SK-N-SH (cell line): ENCODE measurements around the gene UBE2D4. TPM values are rescaled to one million over a fixed set of nuclear protein-coding genes. Genes with fewer than 3 reads are reported as not detected.

Experiments
- CTCF ChIA-PET: fragments of 300-600, 350-600 bp; formaldehyde crosslinking; extraction: SDS; loops from one replicate; lab custom pipeline; 2021; lab: Yijun Ruan, JAX
- POLR2A ChIA-PET: fragments of 350-600 bp; sonication (Branson Sonifier 250); formaldehyde crosslinking; extraction: SDS; loops from one replicate; lab custom pipeline; 2020; ENCODE audit warnings: antibody characterized with exemption, inconsistent platforms; lab: Yijun Ruan, JAX
- DNase-seq: peaks from one replicate; pipeline ENCODE4 v3.0.0; 2012
- H2AFZ ChIP-seq: fragments of 200-600 bp; sonication (generic); 2 replicates; pipeline ENCODE4 v1.8.1; 2016; ENCODE audit warnings: antibody characterized with exemption, mild to moderate bottlenecking, low read depth
- H3F3A ChIP-seq: fragments of 200-600 bp; sonication (generic); replicated peaks from 2 replicates; pipeline ENCODE3; 2016; ENCODE audit warnings: antibody characterized with exemption, mild to moderate bottlenecking; ENCODE audit not compliant: insufficient read depth
- H3K27ac ChIP-seq, 2 experiments: fragments of 200-500 bp in 1 of 2; fragments of 200-600 bp in 1 of 2; sonication (Bioruptor generic) in 1 of 2; sonication (generic), shearing (Covaris generic) in 1 of 2; 2 replicates each; pipeline versions ENCODE4 v1.5.1 to v1.6.1; 2014 to 2016; ENCODE audit warnings: low read depth in 2 of 2, inconsistent platforms in 1 of 2, low read length in 1 of 2, mild to moderate bottlenecking in 1 of 2, mixed read lengths in 1 of 2
- H3K27me3 ChIP-seq: fragments of 200-600 bp; sonication (generic), shearing (Covaris generic); 2 replicates; pipeline ENCODE4 v1.6.1; 2016; ENCODE audit warnings: mixed run types; ENCODE audit not compliant: insufficient read depth
- H3K36me3 ChIP-seq, 2 experiments: fragments of 200-500 bp in 1 of 2; fragments of 200-600 bp in 1 of 2; sonication (Bioruptor generic) in 1 of 2; sonication (generic) in 1 of 2; replicated peaks in 1 of 2; 2 replicates each; pipeline versions ENCODE3 to v1.5.1; 2014 to 2016; ENCODE audit warnings: low read length in 1 of 2, mild to moderate bottlenecking in 1 of 2; ENCODE audit not compliant: insufficient read depth in 2 of 2, control insufficient read depth in 1 of 2
- H3K4me1 ChIP-seq, 2 experiments: fragments of 200-500 bp in 1 of 2; fragments of 200-600 bp in 1 of 2; sonication (Bioruptor generic) in 1 of 2; sonication (generic), shearing (Covaris generic) in 1 of 2; 2 replicates each; pipeline versions ENCODE4 v1.5.1 to v1.6.1; 2014 to 2016; ENCODE audit warnings: low read depth in 1 of 2, low read length in 1 of 2, mixed run types in 1 of 2; ENCODE audit not compliant: insufficient read depth in 2 of 2, control insufficient read depth in 1 of 2
- H3K4me2 ChIP-seq: fragments of 200-600 bp; sonication (generic), shearing (Covaris generic); 2 replicates; pipeline ENCODE4 v1.6.1; 2017; ENCODE audit warnings: mixed run types
- H3K4me3 ChIP-seq, 2 experiments: fragments of 200-500 bp in 1 of 2; fragments of 200-600 bp in 1 of 2; sonication (Bioruptor generic) in 1 of 2; sonication (generic), shearing (Covaris generic) in 1 of 2; 2 replicates each; pipeline versions ENCODE4 v1.5.1 to v1.8.1; 2014 to 2016; ENCODE audit warnings: low read depth in 2 of 2, inconsistent platforms in 1 of 2, low read length in 1 of 2, mild to moderate bottlenecking in 1 of 2, mixed read lengths in 1 of 2, moderate library complexity in 1 of 2
- H3K79me2 ChIP-seq: fragments of 200-600 bp; sonication (generic); 2 replicates; pipeline ENCODE4 v1.8.1; 2017; ENCODE audit warnings: mild to moderate bottlenecking; ENCODE audit not compliant: insufficient read depth
- H3K9ac ChIP-seq: fragments of 200-600 bp; sonication (generic); 2 replicates; pipeline ENCODE4 v1.6.1; 2017; ENCODE audit warnings: mixed run types
- H3K9me2 ChIP-seq: fragments of 200-600 bp; sonication (generic); 2 replicates; pipeline ENCODE4 v1.6.1; 2017; ENCODE audit warnings: mixed run types
- H3K9me3 ChIP-seq: fragments of 200-600 bp; sonication (generic); 2 replicates; pipeline ENCODE4 v1.6.1; 2017; ENCODE audit warnings: mixed run types, mild to moderate bottlenecking, moderate library complexity
- H4K20me1 ChIP-seq: fragments of 200-600 bp; sonication (generic); 2 replicates; pipeline ENCODE4 v1.6.1; 2017; ENCODE audit warnings: mild to moderate bottlenecking, mixed run types; ENCODE audit not compliant: insufficient read depth
- CTCF ChIP-seq: fragments of 200-600 bp; sonication (generic); IDR thresholded peaks from 2 replicates; pipeline ENCODE4 v1.6.1; 2017; ENCODE audit warnings: antibody characterized with exemption, mild to moderate bottlenecking, moderate library complexity
- ELF1 ChIP-seq: IDR thresholded peaks from 2 replicates; pipeline ENCODE4 v1.4.0; 2012
- FOSL2 ChIP-seq: IDR thresholded peaks from 2 replicates; pipeline ENCODE4 v1.4.0; 2012; ENCODE audit warnings: low read depth, mild to moderate bottlenecking, moderate library complexity, borderline replicate concordance
- FOXJ3 ChIP-seq: sonication (generic); formaldehyde crosslinking; IDR thresholded peaks from 2 replicates; pipeline ENCODE4 v1.5.1; 2020; ENCODE audit warnings: mild to moderate bottlenecking, missing genetic modification reagents
- GABPA ChIP-seq: IDR thresholded peaks from 2 replicates; pipeline ENCODE4 v1.4.0; 2012; ENCODE audit warnings: low read depth, mild to moderate bottlenecking
- GATA2 ChIP-seq: sonication (generic); formaldehyde crosslinking; IDR thresholded peaks from 2 replicates; pipeline ENCODE4 v1.5.0; 2020; ENCODE audit warnings: mild to moderate bottlenecking, missing genetic modification reagents
- IRF3 ChIP-seq: fragments of 150-350 bp; IDR thresholded peaks from 2 replicates; pipeline ENCODE4 v1.6.1; 2016; ENCODE audit warnings: mild to moderate bottlenecking, low read depth, low read length
- MXI1 ChIP-seq: IDR thresholded peaks from 2 replicates; pipeline ENCODE4 v1.6.1; 2012; ENCODE audit warnings: mild to moderate bottlenecking, low read depth, low read length, improper control_type of control experiment
- NFIC ChIP-seq: IDR thresholded peaks from 2 replicates; pipeline ENCODE4 v1.4.0; 2012; ENCODE audit warnings: borderline replicate concordance
- PBX3 ChIP-seq: IDR thresholded peaks from 2 replicates; pipeline ENCODE4; 2012
- RAD21 ChIP-seq: IDR thresholded peaks from 2 replicates; pipeline ENCODE4 v1.6.1; 2012; ENCODE audit warnings: mild to moderate bottlenecking, low read length
- RFX5 ChIP-seq: IDR thresholded peaks from 2 replicates; pipeline ENCODE4 v1.6.1; 2012; ENCODE audit warnings: mild to moderate bottlenecking, improper control_type of control experiment, low read length
- RXRA ChIP-seq: IDR thresholded peaks from 2 replicates; pipeline ENCODE4 v1.4.0; 2012; ENCODE audit warnings: low read depth, mild to moderate bottlenecking, borderline replicate concordance
- SIN3A ChIP-seq: IDR thresholded peaks from 2 replicates; pipeline ENCODE4 v1.6.1; 2012; ENCODE audit warnings: low read depth, mild to moderate bottlenecking, low read length, moderate library complexity, borderline replicate concordance
- SMC3 ChIP-seq: IDR thresholded peaks from 2 replicates; pipeline ENCODE4 v1.6.1; 2012; ENCODE audit warnings: low read depth, low read length, improper control_type of control experiment
- TCF12 ChIP-seq: IDR thresholded peaks from 2 replicates; pipeline ENCODE4 v1.4.0; 2012
- TEAD4 ChIP-seq: IDR thresholded peaks from 2 replicates; pipeline ENCODE4 v1.4.0; 2012; ENCODE audit warnings: mild to moderate bottlenecking, borderline replicate concordance; ENCODE audit not compliant: insufficient read depth
- USF1 ChIP-seq: IDR thresholded peaks from 2 replicates; pipeline ENCODE4 v1.4.0; 2012; ENCODE audit warnings: low read depth, borderline replicate concordance
- YY1 ChIP-seq: IDR thresholded peaks from 2 replicates; pipeline ENCODE4 v1.4.0; 2012; ENCODE audit warnings: low read depth, mild to moderate bottlenecking
- ZBTB33 ChIP-seq: IDR thresholded peaks from 2 replicates; pipeline ENCODE4 v1.4.0; 2012; ENCODE audit warnings: low read depth, borderline replicate concordance
- WGBS: methylation state at CpG from one replicate; pipeline ENCODE4 v1.1.6; 2017; ENCODE audit warnings: low lambda C conversion rate; 5-methylcytosine and 5-hydroxymethylcytosine counted together
- polyA plus RNA-seq, 3 experiments: library from polyadenylated mRNA; depleted of rRNA; stranded (reverse); fragments of >200 nt; gene quantifications; 2 replicates each; pipeline ENCODE4 v1.2.3, GENCODE V29; 2012

The UBE2D4 gene
- polyA plus RNA-seq, 1 of the 3 experiments (the other 2 are of a cell fraction), result 22.8 TPM

GRCh38 chr7:43877968-43878864 is 48.0 kb upstream of the UBE2D4 start:
- Histone ChIP-seq H2AFZ (no peak overlapping the region), H3K36me3 (peaks cover 33 to 65% of the 10 kb centered on the region in 2 experiments), H3K9me3 (no peaks in the 10 kb centered on the region), H3K27me3 (no peaks in the 10 kb centered on the region), H3K27ac (peak overlapping the region; percentile 5 to 45; a peak in 1 of 4 replicates), H3K79me2 (peaks cover 6% of the 10 kb centered on the region; the same call in 1 of the 2 replicates), H3K4me1 (peaks cover 0 to 9% of the 10 kb centered on the region in 2 experiments; a peak in 3 of 4 replicates), H3K9me2 (no peaks in the 10 kb centered on the region), H3K9ac (no peak overlapping the region), H3K4me3 (no peak overlapping the region), H3K4me2 (peak overlapping the region; percentile 18), H4K20me1 (no peaks in the 10 kb centered on the region), H3F3A (peaks cover 3% of the 10 kb centered on the region)
- WGBS, result 96% methylated on average over 38 of the region's 38 CpGs
- POLR2A ChIA-PET, result no interaction called here
- CTCF ChIA-PET, result interaction anchor here (0.7 to 1.9 kb wide), 3 partner anchors 12 to 77 kb away, joined by 3 to 6 read pairs (median 3); no protein-coding TSS in a partner anchor
- DNase-seq, result no peak
- no peak for TF ChIP-seq USF1
- no peak for TF ChIP-seq FOXJ3
- TF ChIP-seq ZBTB33, result no peak
- TF ChIP-seq TEAD4, result no peak
- no peak for TF ChIP-seq FOSL2
- no peak for TF ChIP-seq CTCF
- no peak for TF ChIP-seq SMC3

GRCh38 chr7:43878867-43879266 is 47.4 kb upstream of the UBE2D4 start:
- H4K20me1 ChIP-seq, result no peaks in the 10 kb centered on the region
- H3K79me2 ChIP-seq, result peaks cover 6% of the 10 kb centered on the region; the same call in 1 of the 2 replicates
- peaks cover 3% of the 10 kb centered on the region for H3F3A ChIP-seq
- 86% methylated on average over 5 of the region's 5 CpGs for WGBS
- no peak overlapping the region for H2AFZ ChIP-seq
- no peaks in the 10 kb centered on the region for H3K27me3 ChIP-seq
- CTCF ChIA-PET, result interaction anchor here (0.6 to 1.3 kb wide), 5 partner anchors 9 to 938 kb away, joined by 3 to 4 read pairs (median 3); partner anchors contain the start of gene MRPS24
- POLR2A ChIA-PET, result no interaction called here
- no peak for DNase-seq
- no peak overlapping the region for H3K4me3 ChIP-seq
- no peak overlapping the region for H3K9ac ChIP-seq
- no peaks in the 10 kb centered on the region for H3K9me2 ChIP-seq
- peaks cover 33 to 67% of the 10 kb centered on the region in 2 experiments for H3K36me3 ChIP-seq
- H3K27ac ChIP-seq, result peak overlapping the region; percentile 5 to 45; a peak in 2 of 4 replicates
- H3K4me2 ChIP-seq, result peak overlapping the region; percentile 18
- H3K4me1 ChIP-seq, result peaks cover 0 to 9% of the 10 kb centered on the region in 2 experiments; a peak in 3 of 4 replicates
- H3K9me3 ChIP-seq, result no peaks in the 10 kb centered on the region
- TF ChIP-seq SIN3A (no peak), TCF12 (peak; percentile 26; the same call in 1 of the 2 replicates), RAD21 (no peak), MXI1 (no peak), IRF3 (no peak), NFIC (no peak), RXRA (no peak), YY1 (no peak), GABPA (no peak), RFX5 (no peak), ELF1 (no peak), PBX3 (0 out of 2 replicates have a peak, but pooled peaks have one; percentile 33), GATA2 (CRISPR knock-in tag) (no peak)
